RKO (cell line): ENCODE data around the gene MTMR3.
"Not testable (repeated sequence)": the region's sequence is repeated elsewhere in the genome, so short reads cannot be mapped to it uniquely, and the experiment has no call there.

Experiments used
- DNase-seq: peaks from one replicate; pipeline ENCODE4 v3.0.0-alpha.2; 2016; ENCODE audit warnings: low spot score

Gene MTMR3

DNA sequence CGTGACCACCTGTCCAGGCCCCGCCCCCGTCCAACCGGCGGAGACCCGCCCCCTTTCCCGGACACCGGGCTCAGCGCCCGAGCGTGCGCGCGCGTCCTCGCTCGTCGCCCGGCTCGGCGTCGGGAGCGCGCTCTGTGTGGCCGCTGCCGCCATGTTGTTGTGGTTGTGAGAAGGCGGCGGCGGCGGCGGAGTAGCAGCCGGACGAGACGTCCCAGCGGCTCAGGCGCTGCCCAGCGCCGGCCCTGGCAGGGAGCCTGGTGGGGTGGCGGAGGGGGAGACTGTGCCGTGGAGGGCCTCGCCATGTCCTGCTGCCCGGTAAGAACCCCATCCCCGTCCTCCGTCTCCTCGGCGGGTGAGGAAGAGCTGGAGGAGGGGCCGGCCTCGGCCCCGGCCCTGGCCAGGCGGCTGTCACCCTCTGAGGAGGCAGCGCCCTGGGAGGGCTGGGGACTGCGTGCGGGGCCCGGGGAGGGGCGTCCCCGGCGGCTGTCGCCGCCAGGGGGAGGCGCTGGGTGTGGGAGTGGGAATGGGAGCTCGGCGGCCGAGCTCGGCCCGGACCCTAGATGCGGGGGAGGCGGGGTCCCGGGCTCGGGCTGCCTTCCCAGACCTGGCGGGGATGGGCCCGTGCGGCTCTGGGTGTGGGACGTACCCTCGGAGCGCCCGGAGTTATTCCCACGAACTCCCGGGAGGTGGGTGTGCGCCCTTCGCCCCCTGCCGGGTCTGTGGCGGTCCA, at the start of gene MTMR3:
Gene MTMR3 (plus strand): TSS at position 130 of the 730 bp plus-strand sequence. CDS start 87,886 bp downstream, outside the sequence.
- DNase-seq: peak; percentile 81

DNA sequence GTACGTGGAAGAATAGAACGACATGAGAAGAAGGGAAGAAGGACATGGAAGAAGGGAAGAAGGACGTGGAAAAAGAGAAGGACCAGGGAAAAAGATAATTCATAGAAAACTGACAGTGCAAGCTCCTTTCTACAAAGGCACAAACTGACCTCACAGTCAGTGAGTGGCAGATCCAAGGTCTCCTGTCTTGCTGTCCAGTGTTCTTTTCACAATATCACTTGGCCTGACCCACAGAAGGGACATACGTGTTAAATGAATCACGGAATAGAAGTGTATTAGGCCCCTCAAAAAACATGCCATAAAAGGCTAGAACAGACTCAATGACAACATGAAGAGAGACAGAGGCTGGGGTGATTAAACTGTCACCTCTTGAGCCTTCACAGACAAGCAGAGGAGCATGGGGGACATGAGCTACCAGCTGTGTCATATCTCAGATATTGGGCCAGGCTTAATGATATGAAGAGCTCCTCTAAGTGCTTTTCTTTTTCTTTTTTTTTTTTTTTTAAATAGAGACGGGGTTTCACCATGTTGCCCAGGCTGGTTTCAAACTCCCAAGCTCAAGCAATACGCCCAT, 49.5 kb upstream of the MTMR3 start:
- DNase-seq: no peak

DNA sequence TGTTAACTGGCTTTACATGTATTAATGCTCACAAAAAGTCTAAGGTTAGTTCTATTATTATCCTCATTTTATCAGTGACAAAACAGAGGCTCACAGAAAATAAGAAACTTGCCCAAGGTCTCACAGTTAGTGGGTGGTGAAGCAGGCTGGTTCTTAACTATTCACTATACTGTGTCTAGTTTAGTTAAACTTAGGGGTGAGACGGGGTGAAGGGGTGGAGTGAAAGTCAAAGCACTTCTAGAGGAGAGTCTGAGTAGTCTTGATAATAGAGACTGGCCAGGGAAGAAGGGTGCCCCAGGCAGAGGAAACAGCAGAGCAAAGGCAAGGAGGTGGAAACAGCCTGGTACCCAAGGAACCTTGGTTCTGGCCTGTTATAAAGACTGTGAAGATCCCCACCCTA, 48.9 kb upstream of the MTMR3 start:
- no peak for DNase-seq

DNA sequence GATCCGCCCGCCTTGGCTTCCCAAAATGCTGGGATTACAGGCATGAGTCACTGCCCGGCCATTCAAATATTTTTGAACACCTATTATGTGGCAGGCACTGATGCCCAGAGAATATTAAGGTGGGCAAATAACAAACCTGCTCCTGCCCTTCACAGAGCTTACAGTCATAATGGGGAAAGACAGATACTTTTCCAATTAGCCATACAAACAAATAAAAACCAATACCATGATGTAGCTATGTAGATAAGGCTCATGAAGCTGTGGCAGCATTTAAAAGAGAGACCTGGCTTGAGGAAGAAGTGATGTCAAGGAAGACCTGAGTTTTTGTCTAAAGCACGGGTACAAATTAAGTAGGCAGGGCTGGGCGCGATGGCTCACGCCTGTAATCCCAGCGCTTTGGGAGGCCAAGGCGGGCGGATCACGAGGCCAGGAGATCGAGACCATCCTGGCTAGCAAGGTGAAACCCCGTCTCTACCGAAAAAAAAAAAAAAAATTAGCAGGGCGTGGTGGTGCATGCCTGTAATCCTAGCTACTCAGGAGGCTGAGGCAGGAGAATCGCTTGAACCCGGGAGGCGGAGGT, 46.1 kb upstream of the MTMR3 start:
- DNase-seq: not testable (repeated sequence)

DNA sequence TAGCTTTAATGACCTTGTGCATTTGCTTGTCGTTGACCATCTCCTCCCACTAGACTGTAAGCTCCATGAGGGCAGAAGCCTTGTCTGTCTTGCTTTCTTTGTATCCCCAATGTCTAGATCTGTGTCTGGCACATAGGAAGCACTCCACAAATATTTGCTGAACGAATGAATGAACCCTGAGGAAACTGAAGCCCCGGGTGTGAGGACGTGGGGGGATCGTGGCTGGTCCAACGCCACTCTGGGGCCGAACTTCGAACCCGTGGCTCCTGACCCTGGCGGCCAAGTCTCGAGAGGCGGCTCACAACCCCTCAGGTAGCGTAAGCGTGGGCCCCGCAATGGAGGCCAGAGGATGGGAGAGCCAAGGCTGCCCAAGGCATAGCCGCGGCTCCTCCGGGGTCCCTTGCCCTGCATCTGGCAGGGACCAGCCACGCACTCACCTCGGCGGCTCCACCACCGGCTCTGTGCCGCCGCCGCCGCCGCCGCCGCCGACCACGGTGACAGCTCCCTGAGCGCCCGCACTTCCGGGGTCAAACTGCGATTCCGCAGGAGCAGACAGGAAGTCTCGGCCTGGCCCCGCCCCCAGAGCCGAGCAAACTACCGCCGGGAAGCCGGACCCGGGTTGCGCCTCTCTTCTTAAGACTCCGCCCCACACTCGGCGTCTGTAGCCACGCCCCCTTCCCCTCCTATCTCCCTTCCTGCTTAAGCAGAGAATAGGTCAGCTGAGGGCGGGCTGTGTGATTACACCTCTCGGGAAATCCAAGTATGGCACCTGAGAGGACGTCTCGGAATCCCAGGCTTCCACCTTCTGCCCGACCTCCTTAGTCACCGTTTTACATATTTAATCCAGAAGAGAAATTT, 45.0 kb upstream of the MTMR3 start, which contains the start of gene ASCC2:
Gene ASCC2 (minus strand): TSS at position 534 of the 858 bp plus-strand sequence. CDS start 5,949 bp downstream, outside the sequence.
- DNase-seq: peak; percentile 97

DNA sequence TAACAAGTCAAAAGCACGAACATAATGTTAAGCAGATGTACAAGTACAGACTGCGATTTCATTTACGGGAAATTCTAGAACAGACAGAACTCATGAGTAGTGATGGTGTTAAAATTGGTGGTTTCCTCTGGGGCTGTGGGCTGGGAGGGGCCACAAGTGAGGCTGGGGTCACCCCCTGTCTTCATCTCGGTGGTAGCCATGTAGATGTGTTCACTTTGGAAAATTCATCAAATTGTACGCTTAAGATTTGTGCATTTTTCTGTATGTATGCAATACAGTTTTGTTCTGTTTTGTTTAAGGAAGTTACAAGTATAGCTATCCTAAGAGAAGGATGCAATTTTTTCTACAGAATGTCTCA, 44.4 kb upstream of the MTMR3 start:
- DNase-seq: no peak

DNA sequence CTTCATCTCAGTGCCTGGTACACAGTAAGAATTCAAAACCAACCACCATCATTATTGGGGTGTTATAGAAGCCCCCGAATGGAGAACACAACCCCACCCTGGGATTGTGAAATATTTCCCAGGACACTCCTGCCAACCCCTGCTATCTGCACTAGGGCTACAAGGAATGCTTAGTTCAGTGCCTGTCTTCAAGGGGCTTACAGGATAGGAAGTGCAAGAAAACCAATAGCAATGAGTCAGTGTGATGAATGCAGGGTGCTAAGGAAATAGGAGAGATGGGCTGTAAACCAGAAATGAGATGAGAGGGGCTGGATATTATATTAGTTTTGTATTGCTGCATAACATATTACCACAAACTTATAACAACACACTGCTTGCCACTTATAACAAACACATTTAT, 43.9 kb upstream of the MTMR3 start:
- peak; percentile 27 for DNase-seq

DNA sequence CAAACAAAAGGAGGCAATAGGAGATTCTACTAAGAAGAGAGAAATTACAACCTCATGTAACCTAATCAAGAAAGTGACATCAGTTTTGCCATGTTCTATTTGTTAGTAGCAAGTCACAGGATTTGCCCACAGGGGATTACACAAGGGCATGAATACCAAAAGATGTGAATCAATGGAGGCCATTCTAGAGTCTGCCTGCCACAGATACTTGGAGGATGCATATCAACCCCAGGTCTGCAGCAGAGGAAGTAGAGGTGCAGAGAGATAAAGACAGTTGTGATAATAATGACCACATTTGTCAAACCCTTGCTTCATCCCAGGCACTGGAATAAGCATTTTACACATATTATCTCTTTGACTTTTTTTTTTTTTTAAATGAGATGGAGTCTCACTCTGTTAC, 42.5 kb upstream of the MTMR3 start:
- no peak for DNase-seq

DNA sequence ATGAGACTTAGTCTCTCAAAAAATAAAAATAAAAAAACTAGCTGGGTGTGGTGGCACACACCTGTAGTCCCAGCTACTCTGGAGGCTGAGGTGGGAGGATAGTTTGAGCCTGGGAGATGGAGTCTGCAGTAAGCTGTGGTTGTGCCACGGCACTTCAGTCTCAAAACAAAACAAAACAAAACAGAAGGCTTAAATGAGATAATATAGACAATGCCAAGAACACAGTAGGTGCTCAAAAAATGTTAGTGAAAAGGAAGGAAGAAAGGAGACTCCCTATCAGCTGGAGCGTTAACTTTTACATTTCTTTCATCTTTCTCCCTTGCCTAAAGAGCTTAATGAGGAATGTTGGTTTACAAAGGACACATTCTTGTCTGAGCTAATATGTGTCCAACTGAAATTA, 40.8 kb upstream of the MTMR3 start:
- no peak for DNase-seq

DNA sequence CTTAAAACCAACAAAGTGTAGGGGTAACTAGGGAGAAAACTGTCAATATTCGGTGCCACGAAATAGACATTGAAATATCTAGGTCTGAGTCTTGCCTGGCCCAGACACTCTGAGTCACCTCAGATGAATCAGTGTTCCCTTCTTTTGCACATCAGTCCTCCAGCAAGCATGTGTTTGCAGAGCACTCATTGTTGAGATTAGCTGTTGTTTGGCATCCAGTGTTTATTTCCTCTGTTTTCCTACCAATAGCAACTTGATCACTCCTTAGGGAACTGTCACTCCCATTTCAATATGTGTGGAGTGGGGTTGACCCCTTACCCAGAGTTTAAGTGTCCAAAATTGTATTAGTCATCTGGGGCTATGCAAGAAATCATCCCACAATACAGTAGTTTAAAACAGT, 40.2 kb upstream of the MTMR3 start:
- DNase-seq: peak; percentile 91

DNA sequence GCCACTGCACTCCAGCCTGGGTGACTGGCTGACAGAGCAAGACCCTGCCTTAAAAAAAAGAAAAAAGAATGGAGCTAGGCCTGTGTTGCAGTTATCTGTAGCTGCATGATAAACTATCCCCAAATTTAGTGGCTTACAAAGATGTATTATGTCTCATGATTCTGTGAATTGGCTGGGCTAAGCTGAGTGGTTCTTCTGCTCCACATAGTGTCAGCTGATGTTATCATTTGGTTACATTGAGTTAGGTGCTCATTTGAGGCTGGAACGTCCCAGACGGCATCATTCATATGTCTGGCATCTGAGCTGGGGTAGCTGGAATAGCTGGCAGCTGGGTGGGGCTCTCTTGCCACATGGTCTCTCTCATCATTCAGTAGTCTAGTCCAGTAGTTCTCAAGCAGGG, 36.7 kb upstream of the MTMR3 start:
- DNase-seq: no peak

DNA sequence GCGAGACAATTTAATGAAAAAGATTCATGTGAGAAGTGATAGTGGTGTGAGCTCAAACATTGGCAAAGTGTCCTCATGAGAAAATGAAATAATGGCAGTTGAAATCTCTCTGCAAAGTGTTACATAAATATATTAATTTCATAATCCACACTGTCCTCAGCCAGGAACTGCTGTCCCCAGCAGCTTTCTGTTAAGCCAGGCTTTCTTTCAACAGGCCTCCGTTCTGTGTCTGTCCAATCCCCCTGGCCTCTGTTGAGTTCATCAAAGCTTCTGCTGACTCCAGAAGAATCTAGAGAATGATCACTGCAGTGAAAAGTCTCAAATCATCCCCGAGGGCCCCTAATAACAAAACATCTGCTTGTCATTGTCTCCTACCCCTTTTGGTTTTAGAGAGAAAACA, 34.9 kb upstream of the MTMR3 start:
- no peak for DNase-seq

DNA sequence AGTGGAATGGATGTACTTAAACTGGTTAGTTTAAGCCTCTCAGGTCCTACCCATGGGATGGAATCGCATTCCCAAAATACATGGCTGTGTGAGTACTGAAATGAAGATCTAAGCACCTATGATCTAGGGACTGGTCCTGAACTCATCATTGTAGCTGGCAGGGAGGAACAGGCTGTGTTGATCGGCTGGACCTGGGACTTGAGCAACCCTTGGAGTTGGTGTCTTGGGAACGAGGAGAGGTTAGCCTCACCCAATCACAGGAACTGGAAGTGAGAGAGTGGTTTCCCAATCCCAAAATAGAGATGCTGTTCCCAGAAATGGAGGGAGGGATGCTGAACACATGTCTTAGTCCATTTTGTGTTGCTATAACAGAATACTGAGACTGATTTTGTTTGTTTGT, 28.5 kb upstream of the MTMR3 start:
- DNase-seq: no peak

DNA sequence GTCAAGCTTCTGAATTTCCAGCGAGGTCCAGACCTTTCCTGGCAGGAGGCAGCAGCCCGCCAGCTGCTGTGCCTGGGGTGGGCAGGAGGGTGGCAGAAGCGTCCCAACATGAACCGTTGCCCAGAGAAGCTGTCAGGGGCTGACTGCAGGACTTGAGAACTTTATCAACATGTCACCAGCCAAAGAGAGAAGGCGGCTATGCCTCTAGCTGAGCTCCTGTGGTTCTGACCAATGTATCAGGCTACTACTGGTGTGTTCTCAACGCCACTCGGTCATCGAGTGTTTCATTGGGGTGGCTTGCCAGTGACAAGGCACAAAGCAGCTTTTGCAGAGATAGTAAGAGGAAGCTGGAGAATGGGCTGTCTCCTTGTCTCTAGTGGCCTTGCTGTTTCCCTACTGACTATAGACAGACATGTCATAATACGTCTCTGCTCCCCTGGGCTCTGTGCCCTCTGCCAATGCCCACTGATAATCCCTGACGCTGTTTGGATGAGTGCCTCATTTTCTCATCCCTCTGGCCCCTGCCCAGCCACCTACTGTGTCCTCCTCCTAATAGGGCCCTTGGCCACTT, 27.3 kb upstream of the MTMR3 start:
- no peak for DNase-seq

DNA sequence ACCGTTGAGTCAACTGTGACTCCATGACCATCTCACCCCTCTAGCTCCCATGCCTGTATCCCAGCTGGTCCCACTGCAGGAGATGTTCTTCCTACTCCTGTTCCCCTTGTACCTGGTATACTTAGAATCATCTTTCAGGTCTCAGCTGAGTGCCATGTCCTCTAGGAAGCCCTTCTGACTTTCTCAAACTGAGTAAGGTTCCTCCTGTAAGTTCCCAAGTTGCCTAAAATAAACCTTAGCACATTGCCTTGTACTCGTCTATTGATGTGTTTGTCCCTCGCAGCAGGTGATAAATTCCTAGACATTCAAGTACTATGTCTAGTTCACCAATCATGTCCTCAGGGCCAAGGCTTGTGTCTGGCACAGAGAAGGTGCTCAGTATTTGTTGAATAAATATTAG, 26.5 kb upstream of the MTMR3 start:
- DNase-seq: no peak

DNA sequence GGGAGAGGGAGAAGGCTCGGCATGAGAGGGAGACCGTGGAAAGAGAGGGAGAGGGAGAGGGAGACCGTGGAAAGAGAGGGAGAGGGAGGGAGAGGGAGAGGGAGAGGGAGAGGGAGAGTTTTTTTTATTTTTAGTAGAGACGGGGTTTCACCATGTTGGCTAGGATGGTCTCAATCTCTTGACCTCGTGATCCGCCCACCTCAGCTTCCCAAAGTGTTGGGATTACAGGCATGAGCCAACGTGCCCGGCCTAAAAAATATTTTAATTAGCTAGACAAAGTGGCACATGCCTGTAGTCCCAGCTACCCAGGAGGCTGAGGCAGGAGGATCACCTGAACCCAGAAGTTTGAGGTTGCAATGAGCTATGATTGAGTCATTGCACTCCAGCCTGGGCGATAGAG, 23.9 kb upstream of the MTMR3 start:
- not testable (repeated sequence) for DNase-seq

DNA sequence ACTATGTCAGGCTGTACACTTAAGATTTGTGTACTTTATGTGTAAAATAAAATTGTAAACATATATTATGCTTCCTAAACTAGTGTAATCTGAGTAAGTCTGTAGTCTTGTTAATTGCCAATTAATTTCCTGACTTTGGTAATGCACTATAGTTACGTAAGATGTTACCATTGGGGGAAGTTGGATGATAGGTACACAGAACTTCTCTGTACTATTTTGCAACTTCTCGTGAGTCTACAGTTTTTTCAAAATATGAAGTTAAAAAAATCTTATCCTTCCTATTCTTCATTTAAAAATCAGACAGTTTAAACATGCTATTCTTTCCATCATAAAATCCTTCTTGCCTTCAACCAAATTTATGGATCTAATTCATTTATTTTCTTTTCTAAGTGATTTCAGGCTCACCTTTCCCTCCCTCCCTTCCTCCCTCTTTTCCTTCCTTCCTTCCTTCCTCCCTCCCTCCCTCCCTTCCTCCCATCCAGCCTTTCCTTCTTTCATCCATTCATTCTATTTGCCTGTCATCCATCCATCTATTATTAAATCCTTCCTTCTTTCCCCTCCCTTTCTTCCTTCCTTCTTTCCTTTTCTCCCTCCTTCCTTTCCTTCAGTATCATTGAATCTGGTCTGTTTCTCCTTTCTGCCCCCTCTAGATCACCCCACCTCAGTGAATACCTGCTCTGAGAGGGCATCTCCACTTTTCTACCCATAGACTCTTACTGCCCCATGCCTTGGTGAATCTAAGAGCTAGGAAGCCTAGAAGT, 22.8 kb upstream of the MTMR3 start:
- DNase-seq: no peak

DNA sequence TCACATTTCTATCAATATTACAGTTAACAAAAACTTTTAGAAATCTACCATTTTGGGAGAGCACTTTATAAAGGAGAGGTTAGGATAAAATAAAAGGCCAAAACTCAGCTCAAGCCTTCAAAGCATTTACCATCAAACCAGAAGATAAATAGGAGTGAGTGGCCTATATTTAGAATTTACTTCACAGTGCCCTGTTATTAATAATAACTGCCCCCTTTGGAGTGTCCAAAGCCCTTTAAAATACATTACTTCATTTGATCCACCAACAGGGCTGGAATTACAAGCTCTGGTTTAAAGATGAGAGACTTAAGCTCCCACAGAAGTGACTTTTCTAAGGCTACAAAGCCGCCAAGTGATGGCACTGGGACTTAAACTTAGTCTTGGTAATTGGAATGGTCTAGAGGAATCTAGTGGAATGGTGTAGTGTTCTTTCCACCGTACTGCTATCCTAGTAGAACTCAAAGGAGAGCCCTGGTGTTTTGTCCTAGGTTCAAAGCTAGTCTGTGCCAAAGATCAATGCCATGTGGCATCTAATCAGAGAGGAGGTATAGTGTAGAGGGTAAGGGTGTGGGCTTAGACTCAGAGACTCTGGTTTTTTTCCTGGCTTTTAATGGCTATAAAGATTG, 21.2 kb upstream of the MTMR3 start:
- DNase-seq: no peak

DNA sequence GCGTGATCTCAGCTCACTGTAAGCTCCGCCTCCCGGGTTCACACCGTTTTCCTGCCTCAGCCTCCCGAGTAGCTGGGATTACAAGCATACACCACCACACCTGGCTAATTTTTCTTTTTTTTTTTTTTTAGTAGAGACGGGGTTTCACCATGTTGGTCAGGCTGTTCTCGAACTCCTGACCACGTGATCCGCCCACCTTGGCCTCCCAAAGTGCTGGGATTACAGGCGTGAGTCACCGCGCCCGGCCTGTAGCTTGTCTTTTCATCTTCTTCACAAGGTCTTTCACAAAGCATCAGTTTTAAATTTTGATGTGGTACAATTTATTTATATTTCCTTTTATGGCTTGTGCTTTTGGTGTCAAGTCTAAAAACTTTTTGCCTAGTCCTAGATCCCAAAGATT, 17.4 kb upstream of the MTMR3 start:
- not testable (repeated sequence) for DNase-seq

DNA sequence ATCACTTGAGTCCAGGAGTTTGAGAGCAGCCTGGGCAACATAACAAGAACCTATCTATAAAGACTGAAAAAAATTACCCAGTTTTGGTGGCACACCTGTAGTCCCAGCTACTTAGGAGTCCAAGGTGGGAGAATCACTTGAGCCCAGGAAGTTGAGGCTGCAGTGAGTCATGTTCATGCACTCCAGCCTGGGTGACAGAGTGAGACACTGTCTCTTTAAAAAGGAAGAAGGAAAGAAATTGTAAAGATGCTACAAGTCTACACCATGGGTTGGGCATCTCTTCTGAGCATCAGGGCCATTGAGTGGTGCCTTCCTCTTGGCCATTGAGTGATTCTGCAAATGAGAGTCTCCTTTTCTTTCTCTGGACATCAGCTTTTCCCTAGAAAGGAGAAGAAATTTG, 15.7 kb upstream of the MTMR3 start:
- DNase-seq: no peak

DNA sequence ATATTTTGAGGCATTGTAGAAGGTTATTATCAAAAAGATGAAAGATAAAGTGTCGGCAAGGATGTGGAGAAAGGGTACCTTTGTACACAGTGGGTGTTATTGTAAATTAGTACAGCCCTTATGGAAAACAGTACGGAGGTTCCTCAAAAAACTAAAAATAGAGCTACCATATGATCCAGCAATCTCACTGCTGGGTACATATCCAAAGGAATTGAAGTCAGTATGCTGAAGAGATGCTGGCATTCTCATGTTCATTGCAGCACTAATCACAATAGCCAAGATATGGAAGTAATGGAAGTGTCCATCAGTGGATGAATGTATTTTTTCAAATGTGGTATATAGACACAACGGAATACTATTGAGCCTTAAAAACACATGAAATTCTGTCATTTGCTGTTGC, 15.1 kb upstream of the MTMR3 start:
- no peak for DNase-seq
